HG02981 (cell line): ENCODE measurements around the gene BMX.
A peak's percentile ranks its signal among the peaks of the same experiment; 100 is the strongest.

Source experiments
- ATAC-seq: cut with Tn5 transposase; IDR thresholded peaks from one replicate; pipeline ENCODE4 v1.9.1; 2021; ENCODE audit warnings: mild to moderate bottlenecking, moderate library complexity; ENCODE audit not compliant: unreplicated experiment

The BMX gene

DNA sequence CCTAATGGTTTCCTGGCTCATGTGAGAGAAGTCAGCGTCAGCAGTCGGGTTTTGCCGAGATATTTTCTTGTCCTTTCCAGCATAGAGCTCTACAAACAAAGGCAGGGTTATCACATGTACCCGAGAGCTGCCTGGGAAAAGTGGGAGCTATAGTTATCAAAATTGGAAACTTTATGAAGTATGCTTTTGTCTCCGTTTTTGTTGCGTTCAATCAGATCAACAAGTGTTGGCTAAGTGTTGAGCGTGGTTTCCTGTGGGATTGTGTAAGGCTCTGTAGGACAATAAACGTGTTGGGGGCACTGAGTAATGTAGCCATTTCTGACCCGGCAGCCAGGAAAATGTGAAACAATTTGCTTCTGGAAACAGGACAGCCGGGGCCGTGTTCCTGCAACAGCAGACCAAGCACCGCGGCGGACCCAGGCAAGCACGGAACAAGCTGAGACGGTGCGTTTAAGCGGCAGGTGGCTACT is at the start of gene BMX:
Gene BMX, plus strand, starts transcription at position 311 of the 470 bp plus-strand sequence. CDS start 7,547 bp downstream, outside the sequence.
- ATAC-seq = no peak

DNA sequence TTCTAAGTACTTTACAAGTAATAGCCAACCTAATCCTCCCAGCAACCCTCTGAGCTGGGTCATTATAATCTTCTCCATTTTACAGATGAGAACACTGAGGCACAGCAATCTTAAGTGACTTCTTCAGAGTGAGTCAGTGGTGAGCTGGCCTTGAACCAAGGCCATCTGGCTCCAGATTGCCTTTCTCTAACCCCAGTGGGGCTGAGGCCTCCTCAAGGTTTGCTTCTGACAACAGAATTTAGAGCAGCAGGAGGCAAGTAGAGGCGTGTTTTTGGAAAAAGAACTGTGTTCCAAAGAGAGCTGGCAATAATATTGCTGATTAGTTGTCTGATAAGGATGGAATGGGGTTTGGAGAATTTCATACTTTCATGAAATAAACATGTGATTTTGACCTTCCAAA is 48.7 kb upstream of the BMX start:
- ATAC-seq = no peak

DNA sequence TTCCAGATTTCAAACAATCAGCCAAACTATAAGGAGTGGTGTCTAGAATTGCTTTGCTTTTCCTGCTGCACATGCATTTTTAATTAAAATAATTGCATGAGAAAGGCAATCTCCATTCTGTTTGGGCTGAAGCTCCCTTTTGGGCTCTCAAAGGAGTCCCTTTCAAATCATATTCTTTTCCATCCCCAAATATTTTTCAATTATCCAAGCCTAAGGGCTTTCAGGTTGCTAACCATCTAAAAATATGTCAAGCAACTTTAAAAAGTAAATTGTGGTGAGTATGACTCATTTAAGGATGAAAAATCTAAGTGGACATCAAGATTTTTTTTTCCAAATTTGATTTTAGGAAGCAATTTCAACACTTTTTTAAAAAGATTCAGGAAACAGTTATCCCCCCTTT is 35.9 kb upstream of the BMX start:
- no peak for ATAC-seq

DNA sequence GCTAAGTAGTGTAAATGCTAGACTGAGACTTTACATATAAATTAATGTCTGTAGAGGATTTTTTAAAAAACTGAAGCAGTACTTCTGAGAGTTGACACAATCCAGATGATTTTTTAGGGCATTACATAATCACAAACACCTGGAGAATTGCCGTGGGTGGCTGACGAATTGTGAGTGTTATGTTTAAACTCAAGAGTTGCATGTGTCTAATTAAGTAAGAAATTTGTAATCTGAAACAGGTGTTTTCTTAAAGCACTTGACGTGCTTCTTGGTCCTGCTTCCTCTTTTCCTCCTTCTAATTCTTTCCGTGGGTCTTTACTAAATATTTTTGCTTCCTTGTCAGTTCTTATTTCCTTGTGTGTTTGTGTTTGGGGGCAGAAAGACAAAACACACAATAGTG is 35.3 kb upstream of the BMX start:
- ATAC-seq = peak; percentile 72

DNA sequence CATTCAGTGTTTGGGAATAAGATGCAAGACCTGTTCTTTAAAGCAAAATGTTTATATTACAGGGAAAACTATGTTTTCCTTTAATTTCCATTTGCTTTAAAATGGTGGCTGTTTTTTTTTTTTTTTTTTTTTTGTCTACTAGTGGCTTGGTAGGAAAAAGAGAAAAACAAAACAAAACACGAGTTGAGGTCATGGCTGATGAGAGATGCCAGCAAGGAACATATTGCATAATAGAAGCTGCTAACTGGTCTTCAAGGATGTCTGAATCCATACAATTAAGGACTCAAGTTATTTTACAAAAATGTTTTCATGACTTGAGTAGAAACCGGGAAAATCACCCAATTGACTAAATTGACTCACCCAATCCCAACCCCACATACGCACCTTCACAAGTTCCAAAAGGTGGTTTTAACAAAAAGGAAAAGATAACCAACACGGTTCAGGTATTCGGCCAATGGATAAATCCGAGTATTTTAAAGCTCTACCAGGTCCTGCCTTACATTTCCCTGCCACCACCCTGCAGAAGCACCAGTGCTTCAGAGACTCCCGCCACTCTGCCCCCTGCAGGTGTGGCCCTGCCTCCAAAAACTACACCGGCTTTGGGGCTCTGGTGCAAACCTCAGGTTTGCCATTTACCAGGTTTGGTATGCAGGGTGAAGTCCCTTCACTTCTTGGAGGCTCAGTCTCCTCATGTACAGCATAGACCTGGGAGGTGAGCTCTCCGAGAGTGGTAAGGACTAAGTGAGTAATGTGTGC is 34.5 kb upstream of the BMX start:
- ATAC-seq = no peak

DNA sequence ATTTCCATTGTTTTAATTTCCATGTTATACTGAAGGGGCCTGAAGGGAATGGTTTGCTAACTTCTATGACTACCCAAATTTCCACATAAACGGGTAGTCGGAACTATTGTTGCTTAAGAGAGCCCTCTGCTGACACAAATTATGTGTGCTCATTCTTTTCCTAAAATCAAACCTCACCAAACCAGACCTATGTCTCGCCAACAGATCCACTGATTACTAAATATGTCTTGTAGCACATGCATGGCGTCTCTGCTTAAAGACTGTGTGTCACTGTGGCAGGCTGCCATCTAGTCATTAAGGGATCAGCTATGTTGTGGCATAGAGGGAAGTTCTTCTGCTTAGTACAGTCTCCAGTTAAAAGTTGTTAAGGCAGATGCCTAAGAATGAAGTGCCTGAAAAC is 32.6 kb upstream of the BMX start:
- no peak for ATAC-seq

DNA sequence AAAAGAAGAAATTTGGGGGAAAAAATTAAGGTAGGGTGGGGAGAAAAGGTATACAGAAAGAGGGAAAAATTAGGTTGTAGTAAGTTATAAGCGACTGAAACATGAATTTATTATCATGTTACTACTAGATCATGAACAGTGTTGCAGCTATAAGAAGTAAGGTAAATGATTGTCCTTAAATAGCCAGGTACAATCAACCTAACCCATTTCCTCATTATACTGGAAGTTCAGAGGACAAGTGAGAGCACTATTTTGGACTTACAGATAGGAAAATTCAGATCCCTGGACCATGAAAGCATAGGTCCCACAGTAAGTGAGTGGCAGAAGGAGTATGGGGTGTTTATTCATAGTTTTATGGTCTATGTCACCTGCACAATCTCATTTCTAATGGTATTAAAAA is 31.0 kb upstream of the BMX start:
- ATAC-seq = no peak

DNA sequence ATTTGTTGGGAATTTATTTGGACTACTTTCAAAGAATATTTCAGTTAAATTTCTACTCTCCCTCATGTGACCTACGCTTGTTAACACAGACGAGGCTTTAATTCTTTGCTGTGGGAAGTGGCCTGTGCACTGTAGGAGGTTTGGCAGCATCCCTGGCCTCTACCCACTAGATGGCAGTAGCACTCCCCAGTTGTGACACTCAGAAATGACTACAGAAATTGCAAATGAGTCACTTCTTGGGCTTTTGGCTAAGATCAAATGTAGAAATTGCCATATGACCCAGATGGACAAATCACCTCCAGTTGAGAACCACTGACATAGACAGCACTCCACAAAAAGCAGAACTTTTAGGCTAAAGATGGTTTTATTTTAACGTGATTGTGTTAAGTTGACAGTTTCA is 29.6 kb upstream of the BMX start:
- ATAC-seq = peak; percentile 78

DNA sequence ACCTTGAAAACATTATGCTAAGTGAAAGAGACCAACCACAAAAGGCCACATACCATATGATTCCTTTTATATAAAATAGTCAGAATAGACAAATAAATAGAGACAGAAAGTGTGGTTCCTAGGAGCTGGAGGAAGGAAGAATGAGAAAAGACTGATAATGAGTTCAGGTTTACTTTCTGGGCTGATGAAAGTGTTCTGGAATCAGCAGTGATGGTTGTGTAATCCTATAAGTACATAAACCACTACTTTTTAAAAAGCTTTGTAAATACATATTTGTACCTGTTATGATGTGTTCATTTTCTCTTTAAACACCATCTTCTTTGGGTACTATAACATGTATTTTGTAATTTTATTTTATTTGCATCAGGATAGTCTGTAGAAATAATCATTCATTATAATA is 28.1 kb upstream of the BMX start:
- ATAC-seq = no peak

DNA sequence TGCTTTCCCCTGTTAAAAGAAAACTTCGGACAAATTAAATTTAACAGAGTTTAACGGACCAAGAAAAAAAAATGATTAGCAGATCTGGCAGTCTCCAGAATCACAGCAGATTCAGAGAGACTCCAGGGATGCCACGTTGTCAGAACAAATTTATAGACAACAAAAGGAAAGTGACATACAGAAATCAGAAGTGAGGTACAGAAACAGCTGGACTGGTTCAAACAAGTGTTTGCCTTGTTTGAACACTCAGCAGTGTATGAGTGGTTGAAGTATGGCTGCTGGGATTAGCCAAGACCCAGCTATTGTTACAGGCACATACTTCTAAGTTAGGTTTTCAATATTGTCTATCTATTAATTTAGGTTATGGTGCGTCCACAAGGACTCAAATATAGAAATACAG is 26.6 kb upstream of the BMX start:
- ATAC-seq = no peak

DNA sequence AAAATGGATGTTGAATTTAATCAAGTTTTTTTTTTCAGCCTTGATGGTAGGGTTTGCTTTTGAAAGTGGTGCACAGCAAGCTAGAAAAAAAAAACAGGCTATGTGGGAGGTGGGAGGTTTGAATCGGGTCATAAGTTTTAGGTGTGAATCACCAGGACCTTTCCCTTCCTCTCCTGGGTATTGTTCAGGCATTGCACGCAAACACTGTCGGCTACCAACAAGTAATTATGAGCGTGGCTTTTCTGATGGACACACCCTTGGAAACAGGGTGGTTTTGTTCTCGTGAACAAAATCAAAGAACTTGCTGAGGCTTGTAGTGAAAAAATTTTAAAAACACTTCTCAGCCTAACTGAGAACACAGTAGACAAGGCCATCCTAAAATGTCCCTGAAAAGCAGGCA is 25.6 kb upstream of the BMX start:
- no peak for ATAC-seq

DNA sequence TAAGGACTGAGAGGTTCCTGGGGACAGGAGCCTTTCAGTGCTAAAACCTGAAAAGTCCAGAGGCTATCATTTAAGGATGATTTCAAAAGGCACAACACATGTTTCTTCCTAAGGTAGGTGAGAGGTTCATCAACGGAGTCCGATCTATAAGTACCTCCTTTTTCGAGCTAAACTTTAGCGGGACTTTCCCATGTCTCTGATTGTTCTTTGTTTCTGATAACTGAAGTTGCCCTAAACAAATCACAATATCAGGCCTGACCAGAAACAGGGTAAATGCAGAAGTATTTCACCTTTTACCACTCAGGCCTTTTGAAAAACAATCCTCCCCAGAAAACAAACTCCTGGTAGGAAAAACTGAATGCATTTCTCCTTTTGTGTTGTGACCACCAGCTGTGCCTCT is 25.1 kb upstream of the BMX start:
- no peak for ATAC-seq

DNA sequence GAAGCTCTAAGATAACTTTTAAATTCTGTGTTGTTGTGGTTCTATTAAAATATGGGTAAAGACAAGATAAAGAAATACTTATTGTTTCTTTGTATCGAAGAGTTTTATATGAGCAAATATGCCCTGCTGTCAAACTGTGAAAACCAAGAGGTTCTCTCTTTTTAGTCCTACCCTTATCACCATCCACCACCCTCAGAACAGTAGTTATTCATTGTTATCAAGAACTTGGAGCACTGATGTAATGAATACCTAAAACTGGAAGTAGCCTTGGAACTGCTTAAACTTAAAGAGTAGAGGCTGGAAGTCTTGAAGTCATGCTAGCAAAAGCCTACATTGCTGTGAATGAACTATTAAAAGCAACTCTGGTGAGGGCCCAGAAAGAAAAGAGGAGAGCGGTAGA is 16.7 kb upstream of the BMX start:
- ATAC-seq = no peak

DNA sequence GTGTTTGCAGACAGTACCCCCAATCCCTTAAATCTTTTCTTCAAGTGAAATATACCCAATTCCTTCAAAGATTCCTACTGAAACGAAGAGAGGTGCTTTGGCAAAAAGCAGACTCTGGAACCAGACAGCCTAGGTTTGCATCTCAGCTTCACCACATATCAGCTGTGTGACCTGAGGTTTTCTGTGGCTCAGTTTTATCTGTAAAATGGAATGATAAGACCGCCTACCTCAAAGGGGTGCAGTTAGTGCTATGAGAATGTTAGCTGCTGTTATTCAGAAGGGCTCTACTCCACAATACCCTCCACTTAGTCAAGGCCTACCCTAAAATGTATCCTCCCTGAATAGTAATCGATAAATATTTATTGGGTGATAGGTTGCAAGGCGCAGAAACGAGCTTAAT is 8.1 kb upstream of the BMX start:
- no peak for ATAC-seq

DNA sequence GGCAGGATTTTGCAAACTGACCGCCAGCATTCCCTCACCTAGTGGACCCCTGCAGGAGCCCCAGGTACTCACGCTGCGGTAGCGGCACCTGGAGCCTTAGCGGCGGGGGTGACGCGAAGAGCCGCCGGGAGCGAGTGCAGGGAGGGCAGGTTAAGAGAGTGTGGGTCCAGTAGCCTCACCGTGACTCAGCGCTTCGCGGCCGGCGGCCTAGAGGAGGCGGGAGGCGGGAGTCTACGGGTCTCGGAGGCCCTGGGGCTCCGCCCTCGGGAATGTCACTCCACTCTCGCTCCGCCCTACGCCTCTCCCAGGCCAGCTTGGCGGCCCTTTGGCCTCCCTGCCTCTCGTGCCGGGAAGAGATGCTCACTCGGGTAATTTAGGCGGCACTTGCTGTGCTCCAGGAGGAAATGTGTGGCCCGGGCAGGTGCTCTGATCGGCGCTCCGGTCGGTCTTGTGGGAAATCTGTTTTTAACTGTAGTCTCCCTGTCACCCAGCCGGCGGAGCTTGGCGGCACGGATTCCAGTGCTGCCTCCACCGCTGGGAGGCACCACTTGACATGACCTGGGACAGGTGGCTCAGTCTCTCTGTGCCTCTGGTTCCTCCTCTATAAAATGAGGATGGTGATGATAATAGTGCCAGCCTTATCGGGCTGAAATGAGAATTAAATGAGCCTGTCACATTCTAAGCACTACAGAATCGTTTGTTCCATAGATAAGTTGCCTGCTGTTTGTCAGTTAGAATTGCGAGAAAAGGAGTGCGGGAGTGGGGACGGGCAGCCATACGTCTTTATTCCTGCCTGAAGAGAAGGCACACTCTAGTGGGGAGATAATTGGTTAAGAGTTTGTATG is 7.3 kb upstream of the BMX start, which contains the start of gene PIR:
Gene PIR, minus strand, starts transcription at position 216 of the 845 bp plus-strand sequence. CDS start 2,076 bp downstream, outside the sequence.
- peak; percentile 95 for ATAC-seq

DNA sequence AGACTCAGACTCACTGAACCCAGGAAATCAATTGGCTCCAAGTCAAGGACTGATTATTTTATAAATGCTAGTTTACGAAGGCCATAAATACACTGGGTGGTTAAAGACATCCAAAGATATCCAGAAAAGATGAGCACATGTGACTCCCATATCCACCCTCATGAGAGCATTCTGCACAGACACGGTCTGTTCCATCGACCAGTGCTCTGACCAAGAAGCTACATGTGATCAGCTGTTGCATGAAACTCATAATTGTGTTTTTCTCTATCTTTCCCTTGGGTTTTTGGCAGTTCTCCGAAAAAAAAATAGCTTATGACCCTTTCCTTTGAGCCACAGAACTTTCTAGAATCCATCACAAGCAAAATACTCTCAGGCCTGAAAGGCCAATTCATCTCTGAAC is 4.8 kb upstream of the BMX start:
- ATAC-seq = no peak

DNA sequence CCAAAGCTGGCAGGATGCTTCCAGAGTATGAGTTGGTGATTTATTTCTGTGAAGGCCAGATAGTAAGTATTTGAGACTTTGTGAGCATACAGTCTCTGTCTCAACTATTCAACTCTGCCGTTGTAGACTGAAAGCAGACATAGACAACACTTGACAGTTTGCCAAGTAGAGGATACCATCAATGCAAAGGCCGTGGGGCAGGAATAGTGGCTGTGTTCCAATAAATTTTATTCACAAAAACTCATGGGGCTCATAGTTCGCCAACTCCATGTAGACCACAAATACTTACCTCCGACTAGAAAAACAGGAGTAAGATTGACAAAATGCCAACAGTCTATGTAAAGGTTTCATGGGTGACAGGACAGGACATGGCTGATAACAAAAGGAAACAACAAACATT is 3.8 kb upstream of the BMX start:
- no peak for ATAC-seq

DNA sequence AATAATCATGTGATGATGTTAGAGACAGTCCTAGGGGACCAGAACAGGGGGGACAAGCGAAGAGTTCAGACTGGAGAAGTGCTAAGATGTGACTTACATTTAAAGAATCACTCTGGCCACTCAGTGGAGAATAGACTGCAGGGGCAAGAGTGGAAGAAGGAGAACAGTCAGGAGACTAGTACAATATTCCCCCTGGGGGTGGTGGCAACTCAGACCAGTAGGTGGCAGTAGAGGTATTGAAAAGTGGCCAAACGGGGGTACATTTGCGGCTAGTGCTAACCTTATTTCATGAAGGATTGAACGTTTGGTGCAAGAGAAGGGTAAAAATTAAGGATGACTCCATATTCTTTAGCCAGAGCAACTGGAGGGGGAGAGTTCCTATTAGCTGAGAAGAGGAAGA is 2.7 kb upstream of the BMX start:
- no peak for ATAC-seq

DNA sequence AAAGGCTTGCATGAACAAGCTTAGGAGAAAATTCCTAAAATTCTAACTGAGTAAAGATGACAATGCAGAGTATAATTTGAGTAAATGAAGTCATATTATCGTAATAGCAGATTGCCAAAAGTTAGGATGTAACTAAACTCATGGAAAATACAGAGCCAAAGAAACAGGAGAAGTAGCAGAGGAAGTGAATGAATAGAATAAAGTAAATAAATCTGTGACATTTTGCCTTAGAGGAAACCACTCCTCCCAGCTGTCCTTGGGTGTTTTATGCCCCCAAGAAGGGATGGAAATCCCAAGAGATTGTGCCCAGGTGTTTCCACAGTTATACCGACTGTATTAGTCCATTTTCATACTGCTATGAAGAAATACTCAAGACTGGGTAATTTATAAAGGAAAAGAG is 1.9 kb upstream of the BMX start:
- no peak for ATAC-seq

DNA sequence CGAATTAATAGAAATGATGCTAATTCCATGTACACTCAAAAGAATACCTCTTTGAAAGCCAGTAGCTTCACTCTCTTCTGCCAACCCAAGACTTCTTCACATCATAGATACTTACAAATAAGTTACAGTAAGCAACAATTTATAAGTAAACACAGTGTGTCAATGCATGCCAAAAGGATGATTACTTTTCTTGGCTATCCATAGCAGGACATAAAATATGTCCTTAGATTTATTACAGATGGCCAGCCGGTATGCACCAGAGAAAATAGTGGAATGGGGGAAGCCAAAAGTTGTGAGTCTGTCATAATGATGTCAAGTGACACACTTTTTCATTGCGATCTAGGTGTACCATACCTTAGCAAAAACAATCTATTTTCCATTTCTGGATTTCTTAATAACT is 631 bp upstream of the BMX start:
- ATAC-seq = no peak

DNA sequence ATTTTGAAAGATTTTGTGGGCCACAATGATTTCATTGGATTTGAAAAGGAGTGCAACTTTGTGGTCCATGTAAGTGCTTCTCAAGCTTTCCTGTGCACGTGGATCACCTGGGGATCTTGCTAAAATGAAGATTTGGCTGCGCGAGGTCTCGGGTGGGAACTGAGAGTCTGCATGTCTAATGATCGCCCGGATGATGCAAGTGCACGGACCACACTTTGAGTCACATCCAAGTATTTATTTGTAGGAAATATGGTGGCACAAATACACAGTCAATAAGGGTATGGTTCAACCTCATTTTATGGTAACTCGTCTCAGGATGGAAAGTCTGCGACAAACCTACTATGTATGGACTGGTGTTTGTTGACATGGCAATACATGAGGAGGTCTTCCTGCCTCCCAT is 899 bp downstream of the BMX start:
- no peak for ATAC-seq

DNA sequence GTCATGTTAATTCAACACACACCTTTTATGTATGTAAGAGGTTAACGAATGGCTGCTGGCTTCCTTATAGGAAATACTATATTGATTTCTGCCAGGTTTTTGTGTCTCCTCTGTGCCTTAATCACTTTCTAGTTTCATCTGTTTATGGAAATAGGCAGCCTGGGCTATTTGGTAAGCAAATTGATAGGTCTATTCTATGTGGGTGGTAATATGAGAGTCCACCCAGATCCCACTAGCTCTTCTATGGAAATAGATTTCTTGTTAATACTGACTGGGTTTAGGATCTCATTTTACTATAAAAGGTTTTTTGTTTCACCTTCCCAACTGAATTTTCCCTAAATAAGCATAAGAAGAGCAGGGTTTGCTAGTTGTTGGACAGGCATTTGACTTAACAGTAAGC is 4.1 kb downstream of the BMX start:
- no peak for ATAC-seq
